ENCODE measurements around the gene AQR.

AQR gene

DNA sequence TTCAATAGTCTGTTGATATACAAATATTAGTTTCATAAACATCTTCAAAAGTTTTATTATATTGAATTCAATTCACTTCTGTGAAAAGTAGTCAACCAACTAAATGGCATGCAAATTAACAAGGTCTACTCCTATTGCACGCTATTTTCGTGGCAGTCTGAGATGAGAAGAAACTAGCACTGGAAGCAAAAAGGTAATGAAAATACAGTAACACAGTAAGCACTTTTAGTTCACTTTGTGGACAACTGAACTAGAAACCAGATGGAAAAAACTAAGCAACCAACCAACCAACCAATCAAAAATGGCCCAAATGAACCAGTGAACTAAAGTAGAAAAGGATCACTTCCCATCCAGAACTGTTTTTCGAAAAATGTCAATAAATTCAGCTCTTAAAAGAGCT, 118.5 kb downstream of the AQR start:
- DNase-seq (ENCODE audit: low read depth in 2 of 2) = no peak
- TF ChIP-seq, protein P1, sequence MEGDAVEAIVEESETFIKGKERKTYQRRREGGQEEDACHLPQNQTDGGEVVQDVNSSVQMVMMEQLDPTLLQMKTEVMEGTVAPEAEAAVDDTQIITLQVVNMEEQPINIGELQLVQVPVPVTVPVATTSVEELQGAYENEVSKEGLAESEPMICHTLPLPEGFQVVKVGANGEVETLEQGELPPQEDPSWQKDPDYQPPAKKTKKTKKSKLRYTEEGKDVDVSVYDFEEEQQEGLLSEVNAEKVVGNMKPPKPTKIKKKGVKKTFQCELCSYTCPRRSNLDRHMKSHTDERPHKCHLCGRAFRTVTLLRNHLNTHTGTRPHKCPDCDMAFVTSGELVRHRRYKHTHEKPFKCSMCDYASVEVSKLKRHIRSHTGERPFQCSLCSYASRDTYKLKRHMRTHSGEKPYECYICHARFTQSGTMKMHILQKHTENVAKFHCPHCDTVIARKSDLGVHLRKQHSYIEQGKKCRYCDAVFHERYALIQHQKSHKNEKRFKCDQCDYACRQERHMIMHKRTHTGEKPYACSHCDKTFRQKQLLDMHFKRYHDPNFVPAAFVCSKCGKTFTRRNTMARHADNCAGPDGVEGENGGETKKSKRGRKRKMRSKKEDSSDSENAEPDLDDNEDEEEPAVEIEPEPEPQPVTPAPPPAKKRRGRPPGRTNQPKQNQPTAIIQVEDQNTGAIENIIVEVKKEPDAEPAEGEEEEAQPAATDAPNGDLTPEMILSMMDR (IDR thresholded peaks at IDR 0.05; ENCODE audit: low read depth, low read length) = no peak

DNA sequence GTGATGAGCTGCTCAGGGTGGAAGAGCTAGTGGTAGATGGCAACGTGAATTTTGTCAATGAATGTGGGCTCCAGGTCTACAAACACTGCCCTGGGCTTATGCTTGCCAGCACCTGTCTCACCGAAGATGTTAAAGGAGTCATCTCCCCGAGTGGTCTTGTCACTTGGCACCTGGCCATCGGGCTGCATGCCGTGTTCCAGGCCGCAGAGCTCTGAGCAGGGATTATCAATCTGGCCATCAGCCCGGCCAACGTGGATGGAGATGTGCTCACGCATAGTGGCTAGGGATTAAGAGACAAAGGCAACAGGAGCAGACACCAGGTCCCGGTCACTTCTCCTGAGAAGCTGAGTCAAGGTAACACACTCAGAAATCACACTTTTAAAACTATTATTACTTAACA, 119.4 kb downstream of the AQR start:
- H3K4me3 ChIP-seq (replicated peaks in 1 of 2; ENCODE audit: low read depth in 2 of 2, low read length in 2 of 2) = no peak overlapping the region
- DNase-seq (ENCODE audit: low read depth in 2 of 2) = no peak

More for the DNA sequence above, 118.5 kb downstream of the AQR start:
- H3K4me3 ChIP-seq (replicated peaks in 1 of 2; ENCODE audit: low read depth in 2 of 2, low read length in 2 of 2) = no peak overlapping the region

GRCh38 chr15:34849364-34849959, 120.1 kb downstream of the AQR start:
- TF ChIP-seq, protein P1 (IDR thresholded peaks at IDR 0.05; ENCODE audit: low read depth, low read length) = no peak
- DNase-seq (ENCODE audit: low read depth in 2 of 2) = no peak
- H3K4me3 ChIP-seq (replicated peaks in 1 of 2; ENCODE audit: low read depth in 2 of 2, low read length in 2 of 2) = no peak overlapping the region

More for the DNA sequence above, 119.4 kb downstream of the AQR start:
- TF ChIP-seq, protein P1 (IDR thresholded peaks at IDR 0.05; ENCODE audit: low read depth, low read length) = no peak

DNA sequence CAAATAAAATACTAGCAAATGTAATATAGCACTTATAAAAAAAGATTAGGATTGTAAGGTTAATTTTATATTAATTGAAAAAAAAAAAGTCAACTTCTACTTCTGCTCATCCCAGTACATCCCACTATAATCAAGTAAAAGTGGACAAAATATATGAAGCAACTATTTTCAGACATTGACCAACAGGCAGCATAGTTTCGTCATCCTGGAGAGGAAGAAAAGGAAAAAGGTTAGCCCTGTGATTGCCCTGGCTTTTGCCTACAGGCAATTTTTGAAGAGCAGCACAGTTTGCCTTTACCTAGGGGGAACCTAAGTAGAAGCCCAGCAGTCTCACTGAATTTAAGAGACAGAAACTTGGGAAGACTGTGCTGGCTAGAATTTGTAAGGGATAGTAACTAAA, 121.9 kb downstream of the AQR start:
- TF ChIP-seq, protein P1 (IDR thresholded peaks at IDR 0.05; ENCODE audit: low read depth, low read length) = no peak
- no peak overlapping the region for H3K4me3 ChIP-seq (replicated peaks in 1 of 2; ENCODE audit: low read depth in 2 of 2, low read length in 2 of 2)
- peak; percentile 13 to 22 for DNase-seq (ENCODE audit: low read depth in 2 of 2)

DNA sequence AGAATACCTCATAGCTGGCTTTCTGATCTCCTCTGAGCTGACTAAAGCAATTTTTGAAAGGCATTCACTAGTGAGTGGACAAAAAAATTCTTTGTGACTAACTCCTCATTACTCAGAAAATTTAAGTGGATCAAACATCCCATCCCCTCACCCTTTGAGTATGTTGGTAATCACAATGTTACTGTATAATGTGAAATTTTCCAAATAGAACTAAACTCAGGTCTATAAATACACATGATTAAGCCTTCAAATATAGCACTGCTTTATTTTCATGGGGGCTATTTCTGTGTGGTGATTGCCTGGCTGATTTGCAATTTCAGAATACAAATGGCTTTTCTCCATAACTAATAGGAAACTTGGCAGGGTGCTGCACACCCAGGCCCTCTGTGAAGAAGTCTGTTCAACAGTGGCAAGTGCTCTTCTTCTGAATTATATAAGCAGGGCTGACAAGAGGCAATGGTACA, 128.2 kb downstream of the AQR start:
- DNase-seq (ENCODE audit: low read depth in 2 of 2) = no peak
- H3K4me3 ChIP-seq (replicated peaks in 1 of 2; ENCODE audit: low read depth in 2 of 2, low read length in 2 of 2) = no peak overlapping the region
- TF ChIP-seq, protein P1 (IDR thresholded peaks at IDR 0.05; ENCODE audit: low read depth, low read length) = no peak

DNA sequence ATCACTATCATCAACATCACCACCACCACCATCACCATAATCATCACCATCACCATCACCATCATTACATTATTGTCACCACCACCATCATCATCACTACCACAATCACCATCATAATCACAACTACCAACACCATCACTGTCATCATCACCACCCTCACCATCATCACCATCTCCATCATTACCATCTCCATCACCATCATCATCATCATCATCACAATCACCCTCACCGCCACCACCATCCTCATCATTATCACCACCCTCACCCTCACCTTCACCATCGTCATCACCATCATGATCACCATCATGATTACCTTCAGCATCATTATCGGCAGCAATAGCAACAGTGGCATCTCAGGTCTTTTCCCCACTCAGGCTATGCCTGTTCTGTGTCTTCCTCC, 131.3 kb downstream of the AQR start:
- TF ChIP-seq, protein P1 (IDR thresholded peaks at IDR 0.05; ENCODE audit: low read depth, low read length) = no peak
- DNase-seq (ENCODE audit: low read depth in 2 of 2) = no peak
- H3K4me3 ChIP-seq (replicated peaks in 1 of 2; ENCODE audit: low read depth in 2 of 2, low read length in 2 of 2) = no peak overlapping the region
